GM12873 (cell line): Measurements from ENCODE around the gene DPPA3.
A peak's percentile ranks its signal among the peaks of the same experiment; 100 is the strongest.

Experiments
- TF ChIP-seq, protein P1 (sequence below): IDR thresholded peaks from 2 replicates; pipeline ENCODE4 v1.5.1; 2012; ENCODE audit warnings: low read depth, mild to moderate bottlenecking, moderate library complexity, low read length, control low read depth; ENCODE audit not compliant: insufficient read depth; ENCODE audit errors: missing control alignments

Gene DPPA3

DNA sequence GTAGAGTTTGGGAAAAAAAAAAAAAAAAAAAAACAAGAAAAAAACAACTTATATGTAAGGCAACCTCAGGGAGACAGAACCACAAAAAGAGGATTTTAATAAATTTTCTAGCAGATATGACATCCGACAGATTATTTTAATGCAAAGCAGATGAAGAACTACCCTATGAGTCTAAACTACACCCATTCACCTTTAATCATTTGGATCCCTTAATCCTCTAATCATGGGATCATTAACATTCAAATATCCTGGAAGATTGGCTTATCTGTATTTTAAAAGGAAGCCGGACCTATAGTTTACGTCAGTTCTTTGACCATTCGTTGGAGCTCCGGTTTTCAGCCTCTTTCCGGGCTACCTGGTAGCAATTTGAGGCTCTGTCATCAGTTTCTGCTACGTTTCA lies at the start of gene DPPA3:
Gene DPPA3 (plus strand): TSS at position 301 of the 400 bp plus-strand sequence. CDS start 138 bp downstream, outside the sequence.
- TF ChIP-seq, protein P1, sequence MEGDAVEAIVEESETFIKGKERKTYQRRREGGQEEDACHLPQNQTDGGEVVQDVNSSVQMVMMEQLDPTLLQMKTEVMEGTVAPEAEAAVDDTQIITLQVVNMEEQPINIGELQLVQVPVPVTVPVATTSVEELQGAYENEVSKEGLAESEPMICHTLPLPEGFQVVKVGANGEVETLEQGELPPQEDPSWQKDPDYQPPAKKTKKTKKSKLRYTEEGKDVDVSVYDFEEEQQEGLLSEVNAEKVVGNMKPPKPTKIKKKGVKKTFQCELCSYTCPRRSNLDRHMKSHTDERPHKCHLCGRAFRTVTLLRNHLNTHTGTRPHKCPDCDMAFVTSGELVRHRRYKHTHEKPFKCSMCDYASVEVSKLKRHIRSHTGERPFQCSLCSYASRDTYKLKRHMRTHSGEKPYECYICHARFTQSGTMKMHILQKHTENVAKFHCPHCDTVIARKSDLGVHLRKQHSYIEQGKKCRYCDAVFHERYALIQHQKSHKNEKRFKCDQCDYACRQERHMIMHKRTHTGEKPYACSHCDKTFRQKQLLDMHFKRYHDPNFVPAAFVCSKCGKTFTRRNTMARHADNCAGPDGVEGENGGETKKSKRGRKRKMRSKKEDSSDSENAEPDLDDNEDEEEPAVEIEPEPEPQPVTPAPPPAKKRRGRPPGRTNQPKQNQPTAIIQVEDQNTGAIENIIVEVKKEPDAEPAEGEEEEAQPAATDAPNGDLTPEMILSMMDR, result no peak

DNA sequence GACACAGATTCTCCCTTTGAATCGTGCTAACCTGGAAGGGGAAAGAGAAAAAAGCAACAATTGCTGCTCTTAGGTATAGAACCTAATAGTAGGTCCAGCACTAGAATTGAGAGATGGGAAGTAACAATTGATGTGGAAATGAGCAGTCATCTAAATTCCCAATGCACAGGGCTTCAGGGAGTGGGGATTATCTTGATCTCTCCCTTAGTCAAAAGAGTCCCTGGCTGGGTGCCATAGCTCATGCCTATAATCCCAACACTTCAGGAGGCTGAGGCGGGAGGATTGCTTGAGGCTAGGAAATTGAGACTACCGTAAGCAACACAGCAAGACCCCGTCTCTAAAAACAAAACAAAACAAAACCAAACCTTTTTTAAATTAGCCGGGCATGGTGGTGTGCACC lies 49.5 kb upstream of the DPPA3 start:
- TF ChIP-seq, protein P1, result no peak

- TF ChIP-seq, protein P1, result no peak
These were observed 44.6 kb upstream of the DPPA3 start for GRCh38 chr12:7666595-7666994.

DNA sequence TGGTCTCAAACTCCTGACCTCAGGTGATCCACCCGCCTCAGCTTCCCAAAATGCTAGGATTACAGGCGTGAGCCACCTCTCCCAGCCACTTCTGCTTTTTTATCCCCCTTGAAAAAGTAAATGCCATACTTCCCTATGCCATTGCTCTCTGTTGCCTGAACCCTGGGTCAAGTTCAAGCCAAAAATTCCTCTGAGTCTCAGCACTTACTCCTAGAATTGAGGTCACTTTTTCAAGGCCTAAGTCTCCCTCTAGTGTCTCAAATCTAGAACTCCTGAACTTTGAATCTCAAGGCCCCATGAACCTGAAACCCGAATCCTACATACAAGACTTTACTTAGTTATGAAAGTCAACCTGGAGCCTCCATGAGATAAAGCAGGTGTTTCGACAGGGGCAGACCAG lies 44.1 kb upstream of the DPPA3 start:
- TF ChIP-seq, protein P1, result peak; percentile 36

- TF ChIP-seq, protein P1, result no peak
These were observed 43.1 kb upstream of the DPPA3 start for GRCh38 chr12:7668171-7668570.

DNA sequence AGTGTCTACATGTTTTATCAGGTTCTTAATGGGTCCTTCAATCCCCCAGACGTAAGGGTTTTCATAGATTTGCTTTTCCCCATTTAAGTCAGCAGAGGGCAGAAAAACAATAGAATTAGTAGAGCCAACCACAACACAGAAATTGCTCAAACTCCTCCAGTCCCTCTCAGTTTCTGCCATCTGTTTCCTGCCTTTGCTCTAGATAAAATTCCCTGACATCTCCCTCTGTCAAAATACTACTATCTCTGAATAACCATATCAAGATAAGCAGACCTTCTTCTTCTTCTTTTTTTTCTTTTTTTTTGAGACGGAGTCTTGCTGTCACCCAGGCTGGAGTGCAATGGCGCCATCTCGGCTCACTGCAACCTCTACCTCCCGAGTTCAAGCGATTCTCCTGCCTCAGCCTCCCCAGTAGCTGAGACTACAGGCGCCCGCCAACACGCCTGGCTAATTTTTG lies 33.8 kb upstream of the DPPA3 start:
- TF ChIP-seq, protein P1, result peak; percentile 53

DNA sequence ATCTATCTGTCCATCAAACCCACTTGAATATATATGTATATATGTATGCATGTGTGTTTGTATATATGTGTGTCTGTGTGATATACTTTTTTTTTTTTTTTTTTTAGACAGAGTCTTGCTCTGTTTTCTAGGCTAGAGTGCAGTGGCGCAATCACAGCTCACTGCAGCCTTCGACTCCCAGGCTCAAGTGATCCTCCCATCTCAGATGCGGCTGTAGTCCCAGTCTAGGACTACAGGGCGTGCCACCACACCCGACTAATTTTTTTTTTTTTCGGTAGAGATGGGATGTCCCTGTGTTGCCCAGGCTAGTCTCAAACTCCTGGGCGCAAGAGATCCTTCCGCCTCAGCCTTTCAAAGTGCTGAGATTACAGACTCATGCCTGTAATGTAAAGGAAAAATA lies 32.5 kb upstream of the DPPA3 start:
- TF ChIP-seq, protein P1, result no peak
